HepG2 (cell line): ENCODE results near the gene PIP4K2B. TPM values are rescaled to one million over a fixed set of nuclear protein-coding genes. Genes with fewer than 3 reads are reported as not detected.
A peak's percentile ranks its signal among the peaks of the same experiment; 100 is the strongest.

ENCODE experiments used
- ASH2L ChIP-seq: fragments of 300-600, 200-600 bp; sonication (generic); IDR thresholded peaks from 2 replicates; pipeline ENCODE4 v1.7.0; 2017; ENCODE audit warnings: low read depth, mild to moderate bottlenecking, moderate library complexity, mixed read lengths, low read length; ENCODE audit not compliant: insufficient read length
- CHCHD3 ChIP-seq: sonication (generic); formaldehyde crosslinking; IDR thresholded peaks from 2 replicates; pipeline ENCODE4 v1.8.0; 2022; ENCODE audit warnings: mild to moderate bottlenecking, missing genetic modification reagents, moderate library complexity
- ETV6 ChIP-seq: sonication (generic); formaldehyde crosslinking; conservative IDR thresholded peaks from 2 replicates; pipeline ENCODE4 v1.4.0; 2020; ENCODE audit warnings: missing genetic modification reagents
- KDM2A ChIP-seq: sonication (generic); formaldehyde crosslinking; IDR thresholded peaks from 2 replicates; pipeline ENCODE4 v1.4.0; 2020; ENCODE audit warnings: low read depth, missing genetic modification reagents, borderline replicate concordance
- KLF9 ChIP-seq: IDR thresholded peaks from 2 replicates; pipeline ENCODE4 v1.6.1; 2016; ENCODE audit warnings: low read depth
- NFATC3 ChIP-seq: sonication (generic); formaldehyde crosslinking; IDR thresholded peaks from 2 replicates; pipeline ENCODE4 v1.5.1; 2020; ENCODE audit warnings: mild to moderate bottlenecking, missing genetic modification reagents
- POLR2AphosphoS2 ChIP-seq: IDR thresholded peaks from 2 replicates; pipeline ENCODE4 v1.6.1; 2011; ENCODE audit warnings: low read depth, low read length, improper control_type of control experiment
- REPIN1 ChIP-seq: sonication (generic); formaldehyde crosslinking; IDR thresholded peaks from 2 replicates; pipeline ENCODE4 v1.8.0; 2022; ENCODE audit warnings: missing genetic modification reagents, low read depth, mild to moderate bottlenecking, borderline replicate concordance
- SYNCRIP ChIP-seq: fragments of 200-400 bp; formaldehyde crosslinking; IDR thresholded peaks from 2 replicates; pipeline ENCODE4 v1.6.1; 2018; ENCODE audit warnings: mild to moderate bottlenecking, low read depth, low read length; ENCODE audit not compliant: insufficient read depth
- TFDP1 ChIP-seq: IDR thresholded peaks from 2 replicates; pipeline ENCODE4 v1.6.1; 2016; ENCODE audit warnings: missing compliant biosample characterization, missing genetic modification reagents, borderline replicate concordance
- THAP11 ChIP-seq: IDR thresholded peaks from 2 replicates; pipeline ENCODE4 v1.6.1; 2016; ENCODE audit warnings: missing biosample characterization, missing genetic modification reagents
- ZBTB21 ChIP-seq: sonication (generic); formaldehyde crosslinking; IDR thresholded peaks from 2 replicates; pipeline ENCODE4 v1.4.0; 2020; ENCODE audit warnings: missing genetic modification reagents
- ZNF121 ChIP-seq: sonication (generic); formaldehyde crosslinking; IDR thresholded peaks from 2 replicates; pipeline ENCODE4 v1.5.0; 2020; ENCODE audit warnings: mild to moderate bottlenecking, missing genetic modification reagents
- ZNF496 ChIP-seq: sonication (generic); formaldehyde crosslinking; IDR thresholded peaks from 2 replicates; pipeline ENCODE4 v1.8.1; 2023; ENCODE audit warnings: mild to moderate bottlenecking, moderate library complexity, missing genetic modification reagents; ENCODE audit not compliant: insufficient replicate concordance
- ZNF569 ChIP-seq: sonication (generic); formaldehyde crosslinking; IDR thresholded peaks from 2 replicates; pipeline ENCODE4 v1.5.0; 2020; ENCODE audit warnings: mild to moderate bottlenecking, missing genetic modification reagents, moderate library complexity, borderline replicate concordance
- ZNF589 ChIP-seq: sonication (generic); formaldehyde crosslinking; conservative IDR thresholded peaks from 2 replicates; pipeline ENCODE4 v1.8.0; 2022; ENCODE audit warnings: mild to moderate bottlenecking, moderate library complexity, missing genetic modification reagents
- ZNF616 ChIP-seq: sonication (generic); formaldehyde crosslinking; IDR thresholded peaks from 2 replicates; pipeline ENCODE4 v1.5.0; 2020; ENCODE audit warnings: low read depth, mild to moderate bottlenecking, missing genetic modification reagents
- ZNF660 ChIP-seq: sonication (generic); formaldehyde crosslinking; IDR thresholded peaks from 2 replicates; pipeline ENCODE4 v1.5.1; 2020; ENCODE audit warnings: mild to moderate bottlenecking, low read depth, missing genetic modification reagents, borderline replicate concordance
- ZNF790 ChIP-seq: sonication (generic); formaldehyde crosslinking; IDR thresholded peaks from 2 replicates; pipeline ENCODE4 v1.8.0; 2022; ENCODE audit warnings: missing genetic modification reagents, mild to moderate bottlenecking, borderline replicate concordance
- ZSCAN31 ChIP-seq: sonication (generic); formaldehyde crosslinking; IDR thresholded peaks from 2 replicates; pipeline ENCODE4 v1.5.0; 2020; ENCODE audit warnings: low read depth, mild to moderate bottlenecking, missing genetic modification reagents
- polyA plus RNA-seq, 8 experiments: library from polyadenylated mRNA; depleted of rRNA in 3 of 8; stranded (reverse) in 7 of 8; unstranded in 1 of 8; fragments of >200 nt; fragmentation: Illumina TruSeq in 4 of 8; extraction: Trizol in 4 of 8; gene quantifications; 2 replicates each; pipeline versions ENCODE4 v1.2.1 to v1.2.3, GENCODE V29; 2011 to 2016; ENCODE audit warnings: low read depth in 4 of 8, missing spikeins in 1 of 8, mixed read lengths in 1 of 8; ENCODE audit not compliant: insufficient read depth in 1 of 8
- total RNA-seq, 5 experiments: library from RNA; depleted of rRNA; stranded (reverse); fragments of >200 nt; fragmentation: Illumina TruSeq; extraction: Trizol; gene quantifications; 2 replicates each; pipeline ENCODE4 v1.2.3, GENCODE V29; 2016; ENCODE audit warnings: low read depth in 1 of 5
- TF ChIP-seq, protein P1 (sequence below): sonication (generic); formaldehyde crosslinking; IDR thresholded peaks from 2 replicates; pipeline ENCODE4 v1.5.0; 2020; ENCODE audit warnings: mild to moderate bottlenecking, missing genetic modification reagents, moderate library complexity
- TF ChIP-seq, protein P2 (sequence below): IDR thresholded peaks from 2 replicates; pipeline ENCODE4 v1.4.0; 2020; ENCODE audit warnings: mild to moderate bottlenecking, missing genetic modification reagents

Gene PIP4K2B
- total and polyA plus RNA-seq, 2 of the 13 experiments (the other 11 are each of a cell fraction or from before 2014, with no cell fraction given) = 20.4 to 54.0 TPM

GRCh38 chr17:38730526-38731379 lies 68.6 kb downstream of the PIP4K2B start (continued):
- TF ChIP-seq, protein P1, sequence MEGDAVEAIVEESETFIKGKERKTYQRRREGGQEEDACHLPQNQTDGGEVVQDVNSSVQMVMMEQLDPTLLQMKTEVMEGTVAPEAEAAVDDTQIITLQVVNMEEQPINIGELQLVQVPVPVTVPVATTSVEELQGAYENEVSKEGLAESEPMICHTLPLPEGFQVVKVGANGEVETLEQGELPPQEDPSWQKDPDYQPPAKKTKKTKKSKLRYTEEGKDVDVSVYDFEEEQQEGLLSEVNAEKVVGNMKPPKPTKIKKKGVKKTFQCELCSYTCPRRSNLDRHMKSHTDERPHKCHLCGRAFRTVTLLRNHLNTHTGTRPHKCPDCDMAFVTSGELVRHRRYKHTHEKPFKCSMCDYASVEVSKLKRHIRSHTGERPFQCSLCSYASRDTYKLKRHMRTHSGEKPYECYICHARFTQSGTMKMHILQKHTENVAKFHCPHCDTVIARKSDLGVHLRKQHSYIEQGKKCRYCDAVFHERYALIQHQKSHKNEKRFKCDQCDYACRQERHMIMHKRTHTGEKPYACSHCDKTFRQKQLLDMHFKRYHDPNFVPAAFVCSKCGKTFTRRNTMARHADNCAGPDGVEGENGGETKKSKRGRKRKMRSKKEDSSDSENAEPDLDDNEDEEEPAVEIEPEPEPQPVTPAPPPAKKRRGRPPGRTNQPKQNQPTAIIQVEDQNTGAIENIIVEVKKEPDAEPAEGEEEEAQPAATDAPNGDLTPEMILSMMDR (CRISPR knock-in tag) = peak; percentile 31
- TF ChIP-seq ZNF616 (CRISPR knock-in tag) (no peak; the same call in 1 of the 2 replicates), ZBTB21 (CRISPR knock-in tag) (0 out of 2 replicates have a peak, but pooled peaks have one; percentile 15), ZNF660 (CRISPR knock-in tag) (no peak), ETV6 (CRISPR knock-in tag) (peak; percentile 76), REPIN1 (peak; percentile 85), ZNF496 (CRISPR knock-in tag) (no peak), SYNCRIP (no peak), ASH2L (peak; percentile 84), POLR2AphosphoS2 (peak; percentile 38; the same call in 1 of the 2 replicates), KDM2A (CRISPR knock-in tag) (peak; percentile 58; the same call in 1 of the 2 replicates), ZSCAN31 (CRISPR knock-in tag) (peak; percentile 95), ZNF121 (CRISPR knock-in tag) (peak; percentile 15; the same call in 1 of the 2 replicates), TFDP1 (CRISPR knock-in tag) (peak; percentile 59), KLF9 (CRISPR knock-in tag) (peak; percentile 25; the same call in 1 of the 2 replicates), ZNF790 (CRISPR knock-in tag) (no peak), CHCHD3 (CRISPR knock-in tag) (no peak), THAP11 (peak; percentile 63; the same call in 1 of the 2 replicates), ZNF589 (CRISPR knock-in tag) (peak; percentile 83), NFATC3 (CRISPR knock-in tag) (no peak), ZNF569 (CRISPR knock-in tag) (no peak; the same call in 1 of the 2 replicates)
- TF ChIP-seq, protein P2, sequence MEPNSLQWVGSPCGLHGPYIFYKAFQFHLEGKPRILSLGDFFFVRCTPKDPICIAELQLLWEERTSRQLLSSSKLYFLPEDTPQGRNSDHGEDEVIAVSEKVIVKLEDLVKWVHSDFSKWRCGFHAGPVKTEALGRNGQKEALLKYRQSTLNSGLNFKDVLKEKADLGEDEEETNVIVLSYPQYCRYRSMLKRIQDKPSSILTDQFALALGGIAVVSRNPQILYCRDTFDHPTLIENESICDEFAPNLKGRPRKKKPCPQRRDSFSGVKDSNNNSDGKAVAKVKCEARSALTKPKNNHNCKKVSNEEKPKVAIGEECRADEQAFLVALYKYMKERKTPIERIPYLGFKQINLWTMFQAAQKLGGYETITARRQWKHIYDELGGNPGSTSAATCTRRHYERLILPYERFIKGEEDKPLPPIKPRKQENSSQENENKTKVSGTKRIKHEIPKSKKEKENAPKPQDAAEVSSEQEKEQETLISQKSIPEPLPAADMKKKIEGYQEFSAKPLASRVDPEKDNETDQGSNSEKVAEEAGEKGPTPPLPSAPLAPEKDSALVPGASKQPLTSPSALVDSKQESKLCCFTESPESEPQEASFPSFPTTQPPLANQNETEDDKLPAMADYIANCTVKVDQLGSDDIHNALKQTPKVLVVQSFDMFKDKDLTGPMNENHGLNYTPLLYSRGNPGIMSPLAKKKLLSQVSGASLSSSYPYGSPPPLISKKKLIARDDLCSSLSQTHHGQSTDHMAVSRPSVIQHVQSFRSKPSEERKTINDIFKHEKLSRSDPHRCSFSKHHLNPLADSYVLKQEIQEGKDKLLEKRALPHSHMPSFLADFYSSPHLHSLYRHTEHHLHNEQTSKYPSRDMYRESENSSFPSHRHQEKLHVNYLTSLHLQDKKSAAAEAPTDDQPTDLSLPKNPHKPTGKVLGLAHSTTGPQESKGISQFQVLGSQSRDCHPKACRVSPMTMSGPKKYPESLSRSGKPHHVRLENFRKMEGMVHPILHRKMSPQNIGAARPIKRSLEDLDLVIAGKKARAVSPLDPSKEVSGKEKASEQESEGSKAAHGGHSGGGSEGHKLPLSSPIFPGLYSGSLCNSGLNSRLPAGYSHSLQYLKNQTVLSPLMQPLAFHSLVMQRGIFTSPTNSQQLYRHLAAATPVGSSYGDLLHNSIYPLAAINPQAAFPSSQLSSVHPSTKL (CRISPR knock-in tag) = peak; percentile 41
